ENCODE data around the gene CHST11.
"Not testable (repeated sequence)": the region's sequence is repeated elsewhere in the genome, so short reads cannot be mapped to it uniquely, and the experiment has no call there.

CHST11 gene

GRCh38 chr12:104569346-104570173 lies 112.8 kb downstream of the CHST11 start:
- no peak for DNase-seq

GRCh38 chr12:104570174-104570907 lies 113.6 kb downstream of the CHST11 start:
- DNase-seq = no peak

- no peak for DNase-seq
Observed at GRCh38 chr12:104571328-104571727, 114.6 kb downstream of the CHST11 start.

- not testable (repeated sequence) for DNase-seq
Observed at GRCh38 chr12:104574353-104574752, 117.6 kb downstream of the CHST11 start.

DNA sequence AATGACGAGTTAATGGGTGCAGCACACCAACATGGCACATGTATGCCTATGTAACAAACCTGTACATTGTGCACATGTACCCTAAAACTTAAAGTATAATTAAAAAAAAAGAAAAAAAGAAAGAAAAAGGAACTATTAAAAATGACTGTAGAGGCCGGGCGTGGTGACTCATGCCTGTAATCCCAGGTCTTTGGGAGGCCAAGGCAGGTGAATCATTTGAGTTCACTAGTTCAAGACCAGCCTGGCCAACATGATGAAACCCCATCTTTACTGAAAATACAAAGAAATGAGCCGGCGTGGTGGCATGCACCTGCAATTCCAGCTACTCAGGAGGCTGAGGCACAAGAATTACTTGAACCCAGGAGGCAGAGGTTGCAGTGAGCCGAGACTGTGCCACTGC lies 118.0 kb downstream of the CHST11 start:
- not testable (repeated sequence) for DNase-seq

- no peak for DNase-seq
Observed at GRCh38 chr12:104575442-104576186, 118.9 kb downstream of the CHST11 start.

- no peak for DNase-seq
Observed at GRCh38 chr12:104576187-104576778, 119.5 kb downstream of the CHST11 start.

GRCh38 chr12:104576980-104577580 lies 120.3 kb downstream of the CHST11 start:
- no peak for DNase-seq

DNA sequence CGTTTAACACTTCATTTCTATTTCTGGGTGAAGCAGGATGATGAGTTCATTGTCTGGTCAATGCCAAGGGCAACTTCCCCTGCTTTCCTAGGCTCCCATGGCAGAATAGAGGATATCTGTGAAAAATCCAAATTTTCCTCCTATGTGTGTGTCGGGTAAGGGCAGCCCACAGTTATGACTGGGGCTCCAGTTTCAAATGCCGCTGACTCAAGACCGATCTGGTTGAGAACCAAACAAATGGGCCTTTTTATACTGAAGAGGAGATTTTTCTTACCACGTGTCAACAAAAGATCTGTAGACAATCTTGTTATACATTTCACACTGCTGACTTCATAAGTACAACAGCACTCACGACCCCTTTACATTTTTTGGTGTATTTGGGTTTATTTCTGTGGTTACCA lies 120.8 kb downstream of the CHST11 start:
- no peak for DNase-seq

DNA sequence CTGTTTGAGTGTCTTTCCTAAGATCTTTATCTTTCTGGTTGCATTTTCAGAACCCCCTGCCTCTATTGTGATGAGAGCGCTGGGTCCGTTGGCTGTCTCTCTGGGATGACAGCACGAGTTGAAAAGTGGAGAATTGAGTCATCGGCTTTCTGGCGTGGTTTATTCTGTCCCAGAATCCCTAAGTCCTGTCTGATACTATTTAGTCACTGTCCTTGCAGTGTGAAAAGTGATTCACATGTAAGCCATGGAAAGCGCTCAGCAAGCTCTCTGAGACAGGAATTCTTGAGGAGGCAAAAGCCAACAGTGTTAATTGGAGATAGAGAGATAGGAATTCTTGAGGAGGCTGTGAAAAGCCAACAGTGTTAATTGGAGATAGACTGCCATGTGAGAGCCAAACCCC lies 121.7 kb downstream of the CHST11 start:
- DNase-seq = no peak

GRCh38 chr12:104579718-104580495 lies 123.2 kb downstream of the CHST11 start:
- no peak for DNase-seq

GRCh38 chr12:104581005-104581570 lies 124.3 kb downstream of the CHST11 start:
- DNase-seq = no peak

- DNase-seq = no peak
Observed at GRCh38 chr12:104582739-104583138, 126.0 kb downstream of the CHST11 start.

- DNase-seq = no peak
Observed at GRCh38 chr12:104583301-104583700, 126.6 kb downstream of the CHST11 start.

GRCh38 chr12:104585448-104586055 lies 128.8 kb downstream of the CHST11 start:
- DNase-seq = no peak

DNA sequence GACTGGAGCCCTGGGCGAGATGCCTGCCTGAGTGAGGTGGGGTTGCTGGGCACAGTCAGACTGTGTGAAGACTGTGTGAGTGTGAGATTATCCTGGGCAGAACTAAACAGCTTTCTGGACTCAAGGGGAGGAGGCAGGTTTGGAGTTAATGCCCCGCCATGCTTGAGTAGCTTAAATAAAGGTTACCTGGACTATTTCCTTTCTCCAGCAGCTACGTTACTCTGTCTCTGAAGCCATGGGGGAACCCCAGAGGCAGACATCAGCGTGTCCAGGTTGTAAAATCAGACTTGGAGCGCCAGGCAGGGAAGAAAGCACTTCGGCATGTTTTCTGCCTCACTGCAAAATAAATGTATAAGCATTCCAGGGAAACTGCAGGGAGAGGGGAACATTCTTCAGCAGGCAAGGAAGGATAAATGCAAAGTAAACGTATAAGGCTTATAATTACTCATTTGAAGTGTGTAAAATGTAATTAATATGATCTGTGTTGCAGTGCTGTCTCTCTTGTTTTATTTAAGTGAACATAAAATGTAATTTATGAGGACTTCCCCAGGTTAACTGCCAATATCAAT lies 129.7 kb downstream of the CHST11 start:
- DNase-seq = peak; percentile 53

DNA sequence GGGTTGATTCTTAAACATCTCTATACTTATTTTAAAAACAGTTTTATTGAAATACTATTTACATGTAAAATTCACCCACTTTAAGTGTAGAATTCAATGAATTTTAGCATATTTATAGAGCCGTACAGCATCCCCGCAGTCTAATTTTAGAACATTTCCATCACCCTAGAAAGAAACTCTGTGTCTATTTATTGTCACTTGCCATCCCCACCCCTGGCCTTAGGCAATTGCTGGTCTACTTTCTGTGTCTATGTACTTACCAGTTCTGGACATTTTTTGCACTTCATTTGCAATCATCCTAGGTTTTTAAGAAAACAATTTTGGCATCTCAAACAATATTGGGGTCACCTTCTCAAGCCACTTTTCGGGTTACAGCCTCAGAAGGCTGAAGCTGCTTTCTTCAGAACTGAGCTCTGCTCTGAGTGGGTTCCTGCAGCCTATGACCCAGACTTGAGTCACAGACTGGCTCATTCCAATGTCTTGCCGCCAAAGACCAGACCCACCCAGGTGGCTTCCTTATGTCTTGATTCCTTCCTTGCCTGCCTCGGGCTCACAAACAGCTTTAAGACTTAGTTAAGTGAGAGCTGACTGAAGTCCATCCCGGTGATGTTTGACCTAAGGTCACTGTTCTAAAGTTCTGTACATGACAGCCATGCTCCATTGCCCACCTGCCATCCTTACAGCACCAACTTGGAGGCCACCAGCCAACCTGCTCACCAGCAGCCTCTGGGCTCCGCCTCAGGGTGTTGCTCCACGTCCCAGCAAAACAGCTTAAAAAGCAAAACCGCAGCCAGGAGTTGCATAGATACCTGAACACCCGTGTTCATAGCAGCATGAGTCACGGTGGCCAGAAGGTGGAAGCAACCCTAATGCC lies 131.5 kb downstream of the CHST11 start:
- DNase-seq = no peak

GRCh38 chr12:104588921-104589590 lies 132.3 kb downstream of the CHST11 start:
- DNase-seq = no peak

DNA sequence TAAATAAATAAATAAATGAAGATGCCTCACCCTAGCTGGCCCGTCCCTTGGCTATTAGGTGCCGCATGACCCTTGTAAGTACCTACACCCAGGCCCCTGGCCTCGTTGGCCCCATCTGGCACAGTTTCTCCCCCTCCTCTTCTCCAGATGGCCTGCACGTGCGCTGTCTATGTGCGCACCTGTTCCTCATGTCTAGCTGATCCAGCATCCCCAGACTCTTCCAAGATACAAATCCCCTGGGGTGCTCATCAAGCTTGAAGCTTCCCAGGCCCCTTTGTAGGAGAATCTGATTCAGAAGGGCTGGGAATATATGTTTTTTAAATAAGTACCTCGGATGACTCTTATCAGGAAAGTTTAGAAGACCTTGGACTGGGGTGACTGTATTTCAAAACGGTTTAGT lies 133.3 kb downstream of the CHST11 start:
- DNase-seq = no peak
